Heart left ventricle (tissue), 16 donors: ENCODE data around the gene WDR87. TPM values are rescaled to one million over a fixed set of nuclear protein-coding genes. Genes with fewer than 3 reads are reported as not detected.
"Not testable (repeated sequence)": the region's sequence is repeated elsewhere in the genome, so short reads cannot be mapped to it uniquely, and the experiment has no call there.

Experiments
- ATAC-seq, 4 donors: fragments of 200-7000 bp; cut with Tn5 transposase; one replicate each; pipeline ENCODE4 v1.9.1; 2020 to 2022; ENCODE audit warnings: moderate library complexity in 4 of 4, mild to moderate bottlenecking in 3 of 4, moderate number of reproducible peaks in 1 of 4
- DNase-seq, 5 donors: peaks; one replicate each; pipeline ENCODE4 v3.0.0-alpha.2; 2020
- H3K27ac ChIP-seq, 12 donors: fragments of 200-600 bp; sonication (generic) in 4 of 12; one replicate each; pipeline versions ENCODE4 v1.5.0 to v1.8.0; 2016 to 2022; ENCODE audit warnings: mild to moderate bottlenecking in 2 of 12
- H3K27me3 ChIP-seq, 9 donors: fragments of 200-600 bp; sonication (generic) in 2 of 9; one replicate each; pipeline versions ENCODE4 v1.5.1 to v1.8.0; 2016 to 2022; ENCODE audit warnings: mild to moderate bottlenecking in 3 of 9
- H3K36me3 ChIP-seq, 9 donors: fragments of 200-600 bp; sonication (generic) in 2 of 9; one replicate each; pipeline versions ENCODE4 v1.5.0 to v1.8.0; 2018 to 2022; ENCODE audit warnings: mild to moderate bottlenecking in 2 of 9
- H3K4me1 ChIP-seq, 12 donors: fragments of 200-600 bp; sonication (generic) in 4 of 12; one replicate each; pipeline versions ENCODE4 v1.5.0 to v1.8.0; 2016 to 2022; ENCODE audit warnings: mild to moderate bottlenecking in 3 of 12
- H3K4me3 ChIP-seq, 12 donors: fragments of 200-600 bp; sonication (generic) in 4 of 12; one replicate each; pipeline versions ENCODE4 v1.5.0 to v1.8.0; 2017 to 2022; ENCODE audit warnings: mild to moderate bottlenecking in 9 of 12, moderate library complexity in 4 of 12
- H3K9me3 ChIP-seq, 12 donors: fragments of 200-600 bp; sonication (generic) in 4 of 12; one replicate each; pipeline versions ENCODE4 v1.5.0 to v1.8.0; 2016 to 2022; ENCODE audit warnings: mild to moderate bottlenecking in 1 of 12
- POLR2A ChIP-seq, 2 donors: fragments of 450-650 bp; IDR thresholded peaks; one replicate each; pipeline ENCODE4 v1.6.1; 2017; ENCODE audit warnings: antibody characterized with exemption in 2 of 2, mild to moderate bottlenecking in 2 of 2, moderate library complexity in 2 of 2
- WGBS, 4 donors: extraction: QIAGEN DNeasy Blood & Tissue Kit in 2 of 4; methylation state at CpG; one replicate each; pipeline versions ENCODE4 v1.1.5 to v1.1.7; 2013 to 2018; 5-methylcytosine and 5-hydroxymethylcytosine counted together
- intact Hi-C, 10 donors: fragments of 100-400 bp; cut with DNase I; formaldehyde crosslinking; loops; one replicate each; pipeline versions ENCODE4 v1.11.1 to v1.14.2; 2022
- polyA plus RNA-seq, 2 donors: library from polyadenylated mRNA; stranded (reverse); fragments of 200-250 nt; gene quantifications; one replicate each; pipeline ENCODE4 v1.2.3, GENCODE V29; 2013
- total RNA-seq, 9 donors: library from RNA; depleted of rRNA in 2 of 9; stranded (reverse); fragments of >200 nt in 2 of 9; fragmentation: NEBNext Ultra II Directional in 3 of 9; extraction: Animal tissue kit (Norgen Biotek cat#: 25700) in 3 of 9; gene quantifications; one replicate each; pipeline versions ENCODE4 v1.1.0 to v1.2.4, GENCODE V29; 2016 to 2023
- TF ChIP-seq, protein P1 (sequence below), 12 donors: fragments of 200-600 bp; sonication (generic) in 4 of 12; IDR thresholded peaks; one replicate each; pipeline versions ENCODE4 v1.5.0 to v1.8.0; 2018 to 2022; ENCODE audit warnings: antibody characterized with exemption in 12 of 12, mild to moderate bottlenecking in 5 of 12
- donor health status: ischemic (EF 13 %, LVEDD 7.1; RV severe dilation, severe dysfunction).
- donor health status: healthy with polysubstance abuse.
- donor health status: DM: no; HTN: yes; CAD: no.
- donor health status: DM: no; HTN: no; CAD: no.
- donor health status: ischemic (EF 25% LVEDD 6.9; RV normal size, moderate dysfunction).
- donor health status: ischemic (EF 25% LVEDD 5.7; RV mildly dilated, moderate dysfunction).
- donor health status: healthy.
- donor health status: DM: yes; HTN: yes; CAD: no.
- donor health status: ischemic (EF 35%, LVEDD 5.7; RV mildly dilated, moderate dysfunction).
- donor health status: nonischemic (EF 11% LVEDD 7.7; RV severe dilation, severe dysfunction).
- donor health status: DM: yes; HTN: yes; CAD: no.
- donor health status: PGD.
- donor health status: ischemic (EF 29% LVEDD 5.4; RV normal size, mild dysfunction).
- donor health status: nonischemic (EF 23%, LVEDD 6.1; RV moderate dilation, normal function).

WDR87 gene
- total and polyA plus RNA-seq, 11 donors, result not detected

DNA sequence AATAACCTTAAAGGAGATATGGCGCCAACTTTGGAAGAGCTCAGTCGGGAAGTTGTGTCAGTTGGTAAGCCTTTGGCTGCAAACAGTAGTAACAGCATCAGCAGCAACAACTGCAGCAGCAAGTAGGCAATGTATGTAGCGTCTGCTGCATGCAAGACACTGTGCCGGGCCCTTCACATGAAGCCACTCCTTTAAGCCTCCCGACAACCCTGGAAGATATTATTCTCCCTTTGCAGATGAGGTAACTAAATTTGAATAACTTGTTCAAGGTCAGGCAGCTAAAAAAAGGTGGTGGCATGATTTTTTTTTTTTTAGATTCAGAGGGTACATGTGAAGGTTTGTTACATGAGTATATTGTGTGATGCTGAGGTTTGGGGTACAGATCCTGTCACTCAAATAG lies 20.3 kb upstream of the WDR87 start:
- Histone ChIP-seq H3K4me3 (no peak overlapping the region), H3K27me3 (no peaks in the 10 kb centered on the region), H3K9me3 (no peaks in the 10 kb centered on the region), H3K36me3 (peaks cover 0 to 5% (median 0%) of the 10 kb centered on the region in 9 donors), H3K4me1 (peaks cover 0 to 11% (median under 1%) of the 10 kb centered on the region in 12 donors), H3K27ac (no peak overlapping the region)
- TF ChIP-seq, protein P1, sequence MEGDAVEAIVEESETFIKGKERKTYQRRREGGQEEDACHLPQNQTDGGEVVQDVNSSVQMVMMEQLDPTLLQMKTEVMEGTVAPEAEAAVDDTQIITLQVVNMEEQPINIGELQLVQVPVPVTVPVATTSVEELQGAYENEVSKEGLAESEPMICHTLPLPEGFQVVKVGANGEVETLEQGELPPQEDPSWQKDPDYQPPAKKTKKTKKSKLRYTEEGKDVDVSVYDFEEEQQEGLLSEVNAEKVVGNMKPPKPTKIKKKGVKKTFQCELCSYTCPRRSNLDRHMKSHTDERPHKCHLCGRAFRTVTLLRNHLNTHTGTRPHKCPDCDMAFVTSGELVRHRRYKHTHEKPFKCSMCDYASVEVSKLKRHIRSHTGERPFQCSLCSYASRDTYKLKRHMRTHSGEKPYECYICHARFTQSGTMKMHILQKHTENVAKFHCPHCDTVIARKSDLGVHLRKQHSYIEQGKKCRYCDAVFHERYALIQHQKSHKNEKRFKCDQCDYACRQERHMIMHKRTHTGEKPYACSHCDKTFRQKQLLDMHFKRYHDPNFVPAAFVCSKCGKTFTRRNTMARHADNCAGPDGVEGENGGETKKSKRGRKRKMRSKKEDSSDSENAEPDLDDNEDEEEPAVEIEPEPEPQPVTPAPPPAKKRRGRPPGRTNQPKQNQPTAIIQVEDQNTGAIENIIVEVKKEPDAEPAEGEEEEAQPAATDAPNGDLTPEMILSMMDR (IDR thresholded peaks at IDR 0.05), result no peak
- TF ChIP-seq POLR2A (IDR thresholded peaks at IDR 0.05), result no peak
- DNase-seq, result no peak
- no peak for ATAC-seq
- intact Hi-C loops, result no loop called here
- 80 to 96% (median 85%) methylated on average over 5 of the region's 5 CpGs for WGBS, 4 donors

DNA sequence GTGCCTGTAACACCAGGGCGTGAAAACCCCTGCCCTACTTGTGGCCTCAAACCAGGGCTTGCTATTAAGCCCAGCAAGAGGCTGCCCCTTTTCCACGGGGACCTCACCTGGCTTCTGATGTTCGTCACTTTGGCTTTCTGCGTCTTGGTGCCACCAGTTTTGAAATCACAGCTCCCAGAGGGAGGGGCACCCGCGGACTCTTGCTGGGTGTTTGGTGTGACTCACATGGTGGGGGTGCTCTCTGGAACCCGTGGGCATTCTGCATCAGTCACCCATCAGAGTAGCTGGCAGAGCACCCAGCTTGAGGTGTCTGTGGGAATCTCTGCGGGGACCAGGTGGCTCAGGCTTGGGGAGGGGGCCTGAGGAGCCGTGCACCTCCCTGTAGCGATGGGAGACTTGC lies 19.9 kb upstream of the WDR87 start:
- Histone ChIP-seq H3K4me3 (no peak overlapping the region), H3K27me3 (no peaks in the 10 kb centered on the region), H3K4me1 (peaks cover 0 to 8% (median 0%) of the 10 kb centered on the region in 12 donors), H3K9me3 (no peaks in the 10 kb centered on the region), H3K27ac (no peak overlapping the region), H3K36me3 (peaks cover 0 to 5% (median 0%) of the 10 kb centered on the region in 9 donors)
- intact Hi-C loops, result no loop called here
- 88 to 94% (median 91%) methylated on average over 10 of the region's 10 CpGs for WGBS, 4 donors
- no peak for TF ChIP-seq POLR2A (IDR thresholded peaks at IDR 0.05)
- TF ChIP-seq, protein P1 (IDR thresholded peaks at IDR 0.05), result no peak
- ATAC-seq (no peak), DNase-seq (no peak)

GRCh38 chr19:37925212-37925611 lies 18.8 kb upstream of the WDR87 start:
- peak in 1 of 5 donors; percentile 20 for DNase-seq
- TF ChIP-seq, protein P1 (IDR thresholded peaks at IDR 0.05), result no peak
- no peak for TF ChIP-seq POLR2A (IDR thresholded peaks at IDR 0.05)
- no peak for ATAC-seq
- peaks cover 0 to 5% (median 0%) of the 10 kb centered on the region in 9 donors for H3K36me3 ChIP-seq
- H3K27ac ChIP-seq, result no peak overlapping the region
- no peak overlapping the region for H3K4me3 ChIP-seq
- H3K9me3 ChIP-seq, result no peaks in the 10 kb centered on the region
- peaks cover 0 to 8% (median 0%) of the 10 kb centered on the region in 12 donors for H3K4me1 ChIP-seq
- H3K27me3 ChIP-seq, result no peaks in the 10 kb centered on the region
- 90 to 97% (median 96%) methylated on average over 3 of the region's 3 CpGs for WGBS, 4 donors
- intact Hi-C loops, result no loop called here

- peak in 1 of 5 donors; percentile 2 for DNase-seq
- H3K27ac ChIP-seq, H3K9me3 ChIP-seq, H3K36me3 ChIP-seq, ATAC-seq, intact Hi-C loops, H3K4me1 ChIP-seq, H3K4me3 ChIP-seq, H3K27me3 ChIP-seq: not testable (repeated sequence)
- 96 to 99% (median 97%) methylated on average over 8 of the region's 8 CpGs for WGBS, 4 donors
Observed at GRCh38 chr19:37924573-37924972, 18.2 kb upstream of the WDR87 start.
